ENCODE data around the gene CFAP69.

DNA sequence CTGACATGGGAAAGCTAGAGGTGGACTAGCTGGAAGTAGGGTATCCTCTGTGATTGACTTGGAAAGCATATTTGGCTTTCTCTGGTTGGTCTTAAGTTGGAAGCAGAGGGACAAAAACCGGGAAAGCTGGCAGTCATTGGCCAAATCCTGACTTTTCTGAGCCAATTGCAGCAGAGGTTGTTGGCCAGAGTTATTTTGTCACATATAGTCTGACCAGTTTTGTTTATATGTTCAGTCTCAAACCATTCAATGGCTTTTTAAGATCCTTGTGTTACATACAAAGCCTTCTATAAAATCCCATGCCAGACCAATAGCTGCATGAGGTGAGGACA is 6.3 kb downstream of the CFAP69 start:
- TF ChIP-seq, protein P1, sequence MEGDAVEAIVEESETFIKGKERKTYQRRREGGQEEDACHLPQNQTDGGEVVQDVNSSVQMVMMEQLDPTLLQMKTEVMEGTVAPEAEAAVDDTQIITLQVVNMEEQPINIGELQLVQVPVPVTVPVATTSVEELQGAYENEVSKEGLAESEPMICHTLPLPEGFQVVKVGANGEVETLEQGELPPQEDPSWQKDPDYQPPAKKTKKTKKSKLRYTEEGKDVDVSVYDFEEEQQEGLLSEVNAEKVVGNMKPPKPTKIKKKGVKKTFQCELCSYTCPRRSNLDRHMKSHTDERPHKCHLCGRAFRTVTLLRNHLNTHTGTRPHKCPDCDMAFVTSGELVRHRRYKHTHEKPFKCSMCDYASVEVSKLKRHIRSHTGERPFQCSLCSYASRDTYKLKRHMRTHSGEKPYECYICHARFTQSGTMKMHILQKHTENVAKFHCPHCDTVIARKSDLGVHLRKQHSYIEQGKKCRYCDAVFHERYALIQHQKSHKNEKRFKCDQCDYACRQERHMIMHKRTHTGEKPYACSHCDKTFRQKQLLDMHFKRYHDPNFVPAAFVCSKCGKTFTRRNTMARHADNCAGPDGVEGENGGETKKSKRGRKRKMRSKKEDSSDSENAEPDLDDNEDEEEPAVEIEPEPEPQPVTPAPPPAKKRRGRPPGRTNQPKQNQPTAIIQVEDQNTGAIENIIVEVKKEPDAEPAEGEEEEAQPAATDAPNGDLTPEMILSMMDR (IDR thresholded peaks at IDR 0.05): no peak
- no peak for TF ChIP-seq ZFX (IDR thresholded peaks at IDR 0.05; ENCODE audit: borderline replicate concordance)
